GM12874 (cell line): Measurements from ENCODE around the gene LRRC27.

Experiments
- CTCF ChIP-seq: IDR thresholded peaks from 2 replicates; pipeline ENCODE4 v1.5.1; 2011; ENCODE audit warnings: low read depth, mild to moderate bottlenecking, control low read depth, low read length, moderate library complexity; ENCODE audit not compliant: insufficient read depth

The LRRC27 gene

DNA sequence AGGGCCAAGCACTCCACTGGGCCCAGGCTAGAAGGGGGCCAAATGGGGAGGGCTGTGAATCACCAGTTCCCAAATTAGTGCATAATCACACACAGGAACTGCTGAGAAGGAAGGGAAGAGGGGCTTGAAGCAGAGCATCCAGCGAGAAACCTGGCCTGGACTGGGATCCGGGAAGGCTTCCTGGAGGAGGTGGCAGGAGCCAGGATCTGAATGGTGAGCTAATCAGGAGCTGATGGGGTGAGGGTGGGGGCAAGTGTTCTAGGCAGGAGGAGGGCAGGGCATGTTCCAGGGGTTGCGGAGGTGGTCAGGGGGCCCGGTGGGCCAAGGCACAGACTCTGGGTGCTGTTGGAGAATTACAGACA is 77.7 kb downstream of the LRRC27 start:
- TF ChIP-seq CTCF: no peak

- TF ChIP-seq CTCF: no peak
Measured at GRCh38 chr10:132410056-132410778, 78.2 kb downstream of the LRRC27 start.

DNA sequence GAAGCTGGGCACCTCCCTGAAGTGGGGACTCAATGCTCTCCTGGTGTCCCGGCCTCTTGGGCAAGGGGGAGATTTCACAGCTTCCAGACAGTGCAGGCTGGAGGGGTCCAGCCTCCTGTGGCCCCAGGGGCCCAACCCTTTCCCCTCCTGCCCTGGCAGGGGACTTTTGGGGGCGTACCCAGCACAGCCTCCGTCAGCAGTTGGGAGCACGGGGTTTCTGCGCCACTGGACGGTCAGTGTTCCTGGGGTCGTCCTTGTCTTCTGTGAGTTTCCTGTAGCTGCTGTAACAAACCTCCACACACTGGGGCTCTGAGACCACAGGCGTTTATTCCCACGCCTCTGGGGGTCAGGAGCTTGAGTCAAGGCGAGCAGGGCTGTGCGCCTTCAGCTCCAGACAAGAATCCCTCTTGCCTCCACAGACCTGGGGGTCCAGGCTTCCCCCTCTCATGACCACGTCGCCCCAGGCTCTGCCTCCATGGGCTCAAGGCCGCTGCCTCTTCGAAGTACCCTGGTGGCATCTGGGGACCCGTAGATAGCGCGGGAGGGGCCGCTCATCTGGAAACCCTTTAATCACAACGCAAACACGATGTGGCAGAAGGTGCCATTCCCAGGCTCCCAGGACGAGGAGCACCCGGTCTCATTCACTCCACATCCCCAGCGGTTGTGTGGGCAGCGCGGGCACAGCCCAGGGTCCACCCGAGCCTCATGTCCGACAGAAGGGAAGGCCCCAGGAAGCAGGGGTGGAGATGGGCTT is 79.0 kb downstream of the LRRC27 start:
- no peak for TF ChIP-seq CTCF

DNA sequence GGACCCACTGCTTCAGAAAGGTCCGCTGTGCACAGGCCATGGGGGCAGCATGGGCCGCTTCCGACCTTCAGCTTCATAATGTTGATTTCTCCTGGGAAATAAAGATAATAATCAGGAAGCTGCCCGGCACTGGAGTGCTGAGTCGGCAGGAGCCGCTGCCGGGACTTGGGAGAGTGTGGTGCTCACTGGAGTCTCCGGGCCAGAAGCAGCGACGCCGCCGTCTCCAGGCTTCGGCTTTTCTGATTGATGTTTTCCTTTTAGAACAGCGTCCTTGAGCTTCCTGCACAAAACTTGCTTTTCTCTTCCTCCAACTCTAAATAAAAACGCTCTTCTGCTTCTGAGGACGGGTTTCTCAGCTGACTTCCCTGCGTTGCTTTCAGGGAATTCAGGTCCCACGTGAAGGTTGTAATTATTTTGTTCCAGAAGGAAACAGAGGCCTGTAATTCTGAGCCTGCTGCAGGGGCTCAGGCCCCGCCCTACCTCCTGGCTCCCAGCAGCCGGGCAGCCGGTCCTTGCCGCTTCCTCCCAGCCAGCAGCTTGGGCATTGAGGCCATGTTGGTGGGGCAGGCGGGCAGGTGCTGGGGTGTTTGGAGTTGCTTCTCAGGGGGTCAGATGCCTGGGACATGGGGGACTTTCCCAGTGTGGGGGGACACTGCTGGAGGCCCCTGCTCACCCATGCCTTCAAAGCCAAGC is 79.7 kb downstream of the LRRC27 start:
- TF ChIP-seq CTCF: no peak

DNA sequence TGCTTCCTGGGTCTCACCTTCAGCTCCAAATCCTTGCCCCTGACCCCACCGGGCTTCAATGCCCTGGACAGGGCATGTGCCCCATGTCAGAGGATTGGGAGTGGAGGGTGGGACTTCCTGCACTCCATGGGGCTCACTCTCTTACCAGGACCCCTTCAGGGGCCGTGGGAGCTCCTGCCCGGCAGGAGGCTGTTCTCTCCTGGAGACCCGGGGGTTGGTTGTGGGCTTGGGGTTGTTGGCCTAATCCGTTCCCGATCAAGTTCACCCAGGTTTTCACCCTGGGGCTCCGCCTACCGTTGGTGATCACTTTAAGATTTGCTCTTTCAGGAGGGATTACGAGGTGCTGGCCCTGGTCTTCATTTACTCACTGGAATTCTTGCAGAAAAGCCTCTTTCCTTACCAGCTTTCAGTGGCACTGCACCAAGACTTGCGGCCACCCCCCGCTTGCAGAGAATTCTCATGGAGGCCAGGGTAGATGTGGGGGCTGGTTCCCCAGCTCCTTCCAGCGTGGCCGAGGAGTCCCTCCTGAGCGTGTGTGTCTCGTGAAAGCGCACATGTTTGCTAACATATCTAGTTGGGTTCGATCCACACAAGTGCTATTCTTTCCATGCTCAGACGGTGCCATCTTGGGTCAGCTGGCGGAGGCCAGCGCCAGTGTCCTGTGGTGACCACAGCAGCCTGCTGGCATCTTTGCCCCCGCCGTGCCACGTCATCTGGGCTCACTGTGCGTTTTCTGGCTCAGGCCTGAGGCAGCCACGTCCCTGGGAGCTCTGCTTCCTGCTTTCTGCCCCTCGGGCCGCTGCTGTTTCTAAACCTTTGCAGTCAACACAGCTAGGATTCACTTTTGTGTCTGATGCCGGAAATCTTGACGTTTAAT is 80.6 kb downstream of the LRRC27 start:
- TF ChIP-seq CTCF: no peak

DNA sequence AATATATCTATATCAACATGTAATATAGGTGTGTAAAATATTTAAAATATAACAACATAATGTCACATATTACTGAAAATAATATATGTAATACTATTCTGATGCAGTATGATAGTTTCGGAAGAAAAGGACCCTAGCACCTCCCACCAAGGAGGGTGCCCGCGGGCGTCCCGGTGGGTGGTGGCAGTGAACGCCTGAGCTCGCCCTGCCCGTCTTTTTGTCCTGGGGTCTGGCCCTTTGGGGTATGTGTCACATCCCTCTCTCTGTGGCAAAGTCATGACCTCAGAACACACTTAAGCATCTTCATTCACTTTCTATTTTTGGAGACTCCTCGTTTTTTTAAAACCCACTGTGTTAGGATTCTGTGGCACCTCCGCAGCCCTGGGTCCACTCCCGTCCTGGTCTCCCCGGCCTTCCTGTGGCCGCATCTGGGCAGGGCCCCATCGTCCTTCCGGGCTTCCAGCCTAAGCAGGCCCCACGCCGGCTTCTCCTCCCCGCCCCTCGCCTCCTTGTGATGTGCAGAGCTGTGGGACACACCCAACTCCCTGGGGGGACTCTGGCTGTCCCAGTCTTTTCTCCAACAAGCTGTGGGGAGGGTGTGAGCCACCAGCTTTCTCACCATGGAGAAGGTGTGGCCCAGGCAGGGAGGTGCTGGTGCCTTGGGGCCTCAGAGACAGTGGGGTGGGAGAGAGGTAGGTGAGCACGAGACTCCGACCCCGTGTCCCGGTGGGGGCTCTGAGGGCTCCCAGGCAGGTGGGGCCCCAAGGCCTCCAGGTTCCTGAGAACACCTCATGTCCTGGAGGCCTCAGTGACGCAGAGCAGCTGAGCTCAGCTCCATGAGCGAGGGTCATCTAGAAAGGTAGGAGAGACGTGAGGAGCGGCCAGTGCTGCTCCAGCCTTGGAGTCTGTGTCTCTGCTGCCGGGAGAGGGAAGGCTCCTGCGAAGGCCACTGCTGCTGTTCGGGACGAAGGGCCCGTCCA is 81.5 kb downstream of the LRRC27 start:
- no peak for TF ChIP-seq CTCF
